ENCODE data around the gene TSPAN15. TPM values are rescaled to one million over a fixed set of nuclear protein-coding genes. Genes with fewer than 3 reads are reported as not detected.

The TSPAN15 gene
- total and polyA plus RNA-seq, 2 experiments from 2014 or later = 252 to 289 TPM

- Histone ChIP-seq H3K36me3 (no peaks in the 10 kb centered on the region), H3K27ac (no peak overlapping the region), H3K4me1 (ENCODE audit: low read depth) (peaks cover 20% of the 10 kb centered on the region), H3K27me3 (no peaks in the 10 kb centered on the region), H3K9me3 (ENCODE audit: low read depth) (no peaks in the 10 kb centered on the region), H3K4me3 (no peak overlapping the region)
- no peak for TF ChIP-seq CTCF (IDR thresholded peaks at IDR 0.05; ENCODE audit: low read depth, low read length)
- DNase-seq (ENCODE audit: low read depth in 1 of 2, low spot score in 1 of 2) = no peak
Measured at GRCh38 chr10:69439350-69439739, 11.9 kb upstream of the TSPAN15 start.

- peak; percentile 69 to 87 for DNase-seq (ENCODE audit: low read depth in 1 of 2, low spot score in 1 of 2)
- no peak overlapping the region for H3K4me3 ChIP-seq
- no peaks in the 10 kb centered on the region for H3K27me3 ChIP-seq
- H3K36me3 ChIP-seq = no peaks in the 10 kb centered on the region
- no peaks in the 10 kb centered on the region for H3K9me3 ChIP-seq (ENCODE audit: low read depth)
- H3K4me1 ChIP-seq (ENCODE audit: low read depth) = peaks cover 20% of the 10 kb centered on the region
- no peak for TF ChIP-seq CTCF (IDR thresholded peaks at IDR 0.05; ENCODE audit: low read depth, low read length)
- no peak overlapping the region for H3K27ac ChIP-seq
Measured at GRCh38 chr10:69439813-69440506, 11.3 kb upstream of the TSPAN15 start.

GRCh38 chr10:69443354-69443753, 7.9 kb upstream of the TSPAN15 start:
- no peaks in the 10 kb centered on the region for H3K36me3 ChIP-seq
- no peak for TF ChIP-seq CTCF (IDR thresholded peaks at IDR 0.05; ENCODE audit: low read depth, low read length)
- peaks cover 20% of the 10 kb centered on the region for H3K4me1 ChIP-seq (ENCODE audit: low read depth)
- H3K4me3 ChIP-seq = no peak overlapping the region
- H3K27me3 ChIP-seq = no peaks in the 10 kb centered on the region
- no peak for DNase-seq (ENCODE audit: low read depth in 1 of 2, low spot score in 1 of 2)
- no peak overlapping the region for H3K27ac ChIP-seq
- no peaks in the 10 kb centered on the region for H3K9me3 ChIP-seq (ENCODE audit: low read depth)

GRCh38 chr10:69445041-69445440, 6.2 kb upstream of the TSPAN15 start:
- Histone ChIP-seq H3K4me1 (ENCODE audit: low read depth) (peaks cover 6% of the 10 kb centered on the region), H3K4me3 (no peak overlapping the region), H3K27me3 (no peaks in the 10 kb centered on the region), H3K36me3 (no peaks in the 10 kb centered on the region), H3K27ac (no peak overlapping the region), H3K9me3 (ENCODE audit: low read depth) (no peaks in the 10 kb centered on the region)
- no peak for DNase-seq (ENCODE audit: low read depth in 1 of 2, low spot score in 1 of 2)
- no peak for TF ChIP-seq CTCF (IDR thresholded peaks at IDR 0.05; ENCODE audit: low read depth, low read length)

- Histone ChIP-seq H3K27me3 (no peaks in the 10 kb centered on the region), H3K36me3 (no peaks in the 10 kb centered on the region), H3K9me3 (ENCODE audit: low read depth) (no peaks in the 10 kb centered on the region), H3K27ac (no peak overlapping the region), H3K4me3 (no peak overlapping the region), H3K4me1 (ENCODE audit: low read depth) (peaks cover 11% of the 10 kb centered on the region)
- TF ChIP-seq CTCF (IDR thresholded peaks at IDR 0.05; ENCODE audit: low read depth, low read length) = no peak
- DNase-seq (ENCODE audit: low read depth in 1 of 2, low spot score in 1 of 2) = peak in 1 of 2 donors; percentile 44
Measured at GRCh38 chr10:69446229-69446628, 5.0 kb upstream of the TSPAN15 start.
